ENCODE measurements around the gene ETV3L.

- no peak for TF ChIP-seq ZFX (IDR thresholded peaks at IDR 0.05)
- TF ChIP-seq CTCF (conservative IDR thresholded peaks at IDR 0.05), result no peak
These were observed 2.7 kb downstream of the ETV3L start for GRCh38 chr1:157096881-157097280.

Measured in C4-2B (cell line).